Measurements from ENCODE around the gene CDK12. TPM values are rescaled to one million over a fixed set of nuclear protein-coding genes. Genes with fewer than 3 reads are reported as not detected.

CDK12 gene
- total and polyA plus RNA-seq, 9 of the 15 experiments (the other 6 are each of a cell fraction or from before 2014, with no cell fraction given): 3.4 to 65.6 (median 36.8) TPM

DNA sequence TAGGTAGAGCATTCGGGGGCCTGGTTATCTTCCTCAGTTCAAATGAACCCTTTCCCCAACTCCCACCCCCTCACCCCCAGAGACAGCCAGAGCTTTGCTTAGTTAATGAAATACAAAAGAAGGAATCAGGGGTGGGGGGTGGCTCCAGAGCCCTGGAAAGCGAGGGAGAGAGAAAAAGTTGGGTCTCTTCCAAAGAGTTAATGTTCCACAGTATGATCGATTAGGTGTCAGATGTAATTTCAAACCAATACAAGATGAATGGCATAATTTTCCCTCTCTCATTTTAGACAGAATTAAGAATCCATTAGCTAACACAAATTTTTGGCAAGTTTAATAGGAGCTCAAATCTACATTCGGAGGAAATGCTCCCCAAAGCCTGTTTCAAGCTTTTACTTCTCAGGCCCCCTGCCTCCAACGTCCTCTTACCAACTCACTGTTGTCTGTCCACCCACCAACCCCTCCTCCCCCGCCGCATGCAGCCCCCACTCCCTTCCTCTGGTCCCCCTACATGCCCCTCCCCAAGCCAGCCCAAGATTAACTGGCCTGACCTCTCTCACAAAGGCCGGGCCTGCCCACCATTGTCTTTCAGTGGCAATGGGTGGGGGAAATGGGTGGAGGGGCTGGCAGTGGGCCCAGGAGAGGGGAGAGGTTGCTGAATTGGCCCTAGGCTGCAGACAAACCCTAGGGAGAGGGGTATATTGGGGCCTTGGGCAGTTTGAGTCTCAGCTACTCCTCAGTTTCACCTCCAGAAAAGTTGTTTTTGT, 118.2 kb downstream of the CDK12 start:
- H3K36me3 ChIP-seq (ENCODE audit: control insufficient read depth, insufficient read depth, low read length): no peaks in the 10 kb centered on the region
- BruUV-seq (replicated peaks): no TSS peak
- peaks cover 27 to 51% of the 10 kb centered on the region in 2 experiments for H3K27me3 ChIP-seq (ENCODE audit: control insufficient read depth in 2 of 2, insufficient read depth in 2 of 2, low read length in 2 of 2)
- peak overlapping the region in 1 of 2 experiments; percentile 40; a peak in 1 of 4 replicates for H3K9ac ChIP-seq (ENCODE audit: insufficient read depth in 1 of 2, low read depth in 2 of 2, low read length in 2 of 2)
- FAIRE-seq (no peak), DNase-seq (ENCODE audit: extremely low read depth in 1 of 4, low spot score in 3 of 4) (no peak), ATAC-seq (no peak)
- no peaks in the 10 kb centered on the region for H3K9me3 ChIP-seq (replicated peaks; ENCODE audit: control insufficient read depth, insufficient read depth, low read depth, low read length)
- no peak overlapping the region for H2AFZ ChIP-seq (ENCODE audit: low read depth, low read length)
- intact Hi-C loops (cut with micrococcal nuclease): no loop called here
- in situ Hi-C loops (cut with MboI): no loop called here
- ChIA-PET CTCF (ENCODE audit: low intra/inter-chr PET ratio) (no interaction called here), POLR2A (interaction anchor here (0.6 to 1.1 kb wide), 2 partner anchors 9 to 26 kb away, joined by 3 read pairs; no protein-coding TSS in a partner anchor)
- H3K79me2 ChIP-seq (ENCODE audit: control insufficient read depth, insufficient read depth, low read length): no peaks in the 10 kb centered on the region
- no peak for TF ChIP-seq SMAD2 (IDR thresholded peaks at IDR 0.05; ENCODE audit: low read depth, low read length)
- TF ChIP-seq, protein P1, sequence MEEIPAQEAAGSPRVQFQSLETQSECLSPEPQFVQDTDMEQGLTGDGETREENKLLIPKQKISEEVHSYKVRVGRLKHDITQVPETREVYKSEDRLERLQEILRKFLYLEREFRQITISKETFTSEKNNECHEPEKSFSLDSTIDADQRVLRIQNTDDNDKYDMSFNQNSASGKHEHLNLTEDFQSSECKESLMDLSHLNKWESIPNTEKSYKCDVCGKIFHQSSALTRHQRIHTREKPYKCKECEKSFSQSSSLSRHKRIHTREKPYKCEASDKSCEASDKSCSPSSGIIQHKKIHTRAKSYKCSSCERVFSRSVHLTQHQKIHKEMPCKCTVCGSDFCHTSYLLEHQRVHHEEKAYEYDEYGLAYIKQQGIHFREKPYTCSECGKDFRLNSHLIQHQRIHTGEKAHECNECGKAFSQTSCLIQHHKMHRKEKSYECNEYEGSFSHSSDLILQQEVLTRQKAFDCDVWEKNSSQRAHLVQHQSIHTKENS (CRISPR knock-in tag; IDR thresholded peaks at IDR 0.05): no peak
- no peak for TF ChIP-seq KHSRP (IDR thresholded peaks at IDR 0.05)
- no peak for TF ChIP-seq ELF1 (tag; IDR thresholded peaks at IDR 0.05)
- no peak for TF ChIP-seq CHAMP1 (IDR thresholded peaks at IDR 0.05)
- no peak for TF ChIP-seq ZNF140 (CRISPR knock-in tag; IDR thresholded peaks at IDR 0.05)
- TF ChIP-seq BHLHE40 (IDR thresholded peaks at IDR 0.05; ENCODE audit: low read length): no peak
- no peaks in the 10 kb centered on the region; a peak in 1 of 5 replicates for H3K4me1 ChIP-seq (replicated peaks in 1 of 2; ENCODE audit: control insufficient read depth in 2 of 2, insufficient read depth in 2 of 2, low read length in 2 of 2)
- no peak overlapping the region for H3K4me3 ChIP-seq
- H3K27ac ChIP-seq (ENCODE audit: extremely low read depth, low read depth, low read length): no peak overlapping the region
- H4K20me1 ChIP-seq (replicated peaks; ENCODE audit: control insufficient read depth, insufficient read depth, low read length): 0 out of 2 replicates have a peak, but pooled peaks cover 7% of the 10 kb centered on the region
- H3K4me2 ChIP-seq (ENCODE audit: insufficient read depth, low read length): no peak overlapping the region
- WGBS (ENCODE audit: insufficient coverage, low coverage, missing lambda C conversion rate): 3% methylated on average over 8 of the region's 8 CpGs
- peaks cover 4% of the 10 kb centered on the region for H3K9me1 ChIP-seq (ENCODE audit: control insufficient read depth, insufficient read depth, low read length)

Data from K562 (cell line).